NCI-H526 treated with DMSO at 0.1 percent for 48 hours (cell line): ENCODE measurements around the gene SLC9A8.
"Not testable (repeated sequence)": the region's sequence is repeated elsewhere in the genome, so short reads cannot be mapped to it uniquely, and the experiment has no call there.

ENCODE experiments used
- DNase-seq: peaks from one replicate; lab custom pipeline; 2025; lab: John Stamatoyannopoulos, UW

Gene SLC9A8, protein sequence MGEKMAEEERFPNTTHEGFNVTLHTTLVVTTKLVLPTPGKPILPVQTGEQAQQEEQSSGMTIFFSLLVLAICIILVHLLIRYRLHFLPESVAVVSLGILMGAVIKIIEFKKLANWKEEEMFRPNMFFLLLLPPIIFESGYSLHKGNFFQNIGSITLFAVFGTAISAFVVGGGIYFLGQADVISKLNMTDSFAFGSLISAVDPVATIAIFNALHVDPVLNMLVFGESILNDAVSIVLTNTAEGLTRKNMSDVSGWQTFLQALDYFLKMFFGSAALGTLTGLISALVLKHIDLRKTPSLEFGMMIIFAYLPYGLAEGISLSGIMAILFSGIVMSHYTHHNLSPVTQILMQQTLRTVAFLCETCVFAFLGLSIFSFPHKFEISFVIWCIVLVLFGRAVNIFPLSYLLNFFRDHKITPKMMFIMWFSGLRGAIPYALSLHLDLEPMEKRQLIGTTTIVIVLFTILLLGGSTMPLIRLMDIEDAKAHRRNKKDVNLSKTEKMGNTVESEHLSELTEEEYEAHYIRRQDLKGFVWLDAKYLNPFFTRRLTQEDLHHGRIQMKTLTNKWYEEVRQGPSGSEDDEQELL

DNA sequence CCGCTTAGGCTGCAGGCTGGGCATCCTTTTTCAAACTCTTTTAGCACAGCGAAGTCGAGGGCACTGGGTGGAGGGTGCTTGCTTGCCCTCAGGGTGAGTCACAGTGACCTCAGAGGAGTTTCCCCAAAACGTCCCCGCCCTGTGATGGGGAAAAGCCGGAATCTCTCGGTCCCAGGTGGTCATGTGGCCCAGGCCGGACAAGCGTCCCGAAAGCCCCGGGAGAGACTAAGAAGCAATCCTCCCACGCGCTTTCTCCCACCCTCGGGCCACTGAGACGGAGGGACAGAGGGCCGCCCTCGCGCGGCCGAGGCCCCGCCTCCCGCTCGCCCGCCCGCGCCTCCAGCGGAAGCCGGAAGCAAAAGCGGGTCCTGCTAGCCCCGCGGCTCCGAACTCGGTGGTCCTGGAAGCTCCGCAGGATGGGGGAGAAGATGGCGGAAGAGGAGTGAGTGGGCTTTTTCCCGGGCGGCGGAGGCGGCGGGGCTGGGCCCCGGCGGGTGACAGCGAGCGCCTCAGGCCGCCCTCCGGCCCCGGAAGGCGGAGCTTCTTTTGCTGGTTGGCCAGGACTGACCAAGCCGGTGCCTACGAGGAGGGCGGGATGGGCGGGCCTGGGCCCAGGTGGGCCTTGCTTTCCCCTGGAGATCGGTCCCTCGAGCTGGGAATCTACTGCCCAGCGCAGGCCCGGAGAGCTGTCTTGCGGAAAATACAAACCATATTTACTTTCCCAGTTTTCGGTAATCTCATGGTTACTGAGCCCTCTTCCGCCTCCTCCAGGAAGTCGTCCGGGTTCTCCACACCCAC lies at the start of gene SLC9A8:
Gene SLC9A8, plus strand, starts transcription at position 322 of the 798 bp plus-strand sequence. Its CDS starts 95 bp downstream, at position 417.
- peak; percentile 88 for DNase-seq

GRCh38 chr20:49762940-49763766 lies 49.5 kb upstream of the SLC9A8 start:
- no peak for DNase-seq

DNA sequence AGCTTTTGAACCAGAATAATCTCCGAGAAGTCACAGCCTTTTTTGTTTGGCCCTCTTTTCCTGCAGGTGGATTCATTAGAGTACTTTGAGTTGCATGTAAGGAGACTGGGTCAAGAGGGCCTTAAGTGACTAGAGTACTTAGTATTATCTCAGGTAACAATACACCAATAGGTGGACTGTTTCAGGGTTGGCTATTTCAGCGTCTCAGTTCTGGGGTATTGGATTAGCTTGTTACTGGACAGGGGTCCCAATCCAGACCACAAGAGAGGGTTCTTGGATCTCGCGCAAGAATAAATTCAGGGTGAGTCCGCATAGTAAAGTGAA lies 47.3 kb upstream of the SLC9A8 start:
- no peak for DNase-seq

DNA sequence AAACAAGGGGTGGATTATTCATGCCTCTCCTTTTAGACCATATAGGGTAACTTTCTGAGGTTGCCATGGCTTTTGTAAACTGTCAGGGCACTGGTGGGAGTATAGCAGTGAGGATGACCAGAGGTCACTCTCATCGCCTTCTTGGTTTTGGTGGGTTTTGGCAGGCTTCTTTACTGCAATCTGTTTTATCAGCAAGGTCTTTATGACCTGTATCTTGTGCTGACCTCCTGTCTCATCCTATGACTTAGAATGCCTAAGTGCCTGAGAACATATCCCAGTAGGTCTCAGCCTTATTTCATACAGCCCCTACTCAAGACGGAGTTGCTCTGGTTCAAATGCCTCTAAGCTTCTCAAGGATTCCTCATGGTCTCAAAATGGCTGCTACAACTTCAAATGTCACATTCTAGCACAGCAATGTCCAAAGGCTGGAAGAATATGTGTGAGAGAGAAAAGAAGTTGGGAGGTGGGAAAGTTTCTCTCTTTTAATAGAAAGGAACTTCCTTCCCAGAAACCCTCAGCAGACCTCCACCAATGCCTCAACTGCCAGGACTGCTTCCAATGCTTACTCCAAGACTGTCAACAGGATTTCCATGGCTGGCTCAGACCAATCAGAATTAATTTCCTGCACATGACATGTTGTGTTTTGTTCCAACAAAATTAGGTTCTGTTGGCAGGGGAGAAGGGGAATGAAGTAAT lies 46.6 kb upstream of the SLC9A8 start:
- DNase-seq: no peak

GRCh38 chr20:49766979-49767521 lies 45.6 kb upstream of the SLC9A8 start:
- DNase-seq: no peak

- DNase-seq: no peak
Observed at GRCh38 chr20:49768204-49769047, 44.2 kb upstream of the SLC9A8 start.

DNA sequence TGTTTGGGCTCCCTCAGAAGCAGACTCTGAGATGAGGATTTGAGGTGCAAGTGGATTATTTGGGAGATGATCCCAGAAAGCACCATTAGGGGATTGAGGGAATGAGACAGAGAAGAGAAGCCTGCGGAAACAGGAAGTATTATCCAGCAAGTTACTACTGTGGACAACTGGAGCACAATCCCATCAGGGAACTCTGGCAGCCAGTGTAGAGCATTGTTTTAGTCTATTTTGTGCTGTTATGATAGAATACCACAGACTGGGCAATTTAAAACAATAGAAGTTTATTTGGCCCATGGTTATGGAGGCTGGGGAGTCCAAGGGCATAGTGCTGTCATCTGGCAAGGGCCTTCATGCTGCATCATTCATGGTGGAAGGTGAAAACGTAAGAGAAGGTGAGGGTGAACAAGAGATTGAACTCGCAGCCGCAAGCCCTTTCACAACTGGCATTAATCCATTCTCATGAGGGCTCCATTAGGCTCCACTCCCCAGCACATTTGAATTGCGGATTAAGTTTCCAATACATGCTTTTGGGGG lies 43.5 kb upstream of the SLC9A8 start:
- no peak for DNase-seq

- no peak for DNase-seq
Observed at GRCh38 chr20:49770634-49771033, 42.0 kb upstream of the SLC9A8 start.

DNA sequence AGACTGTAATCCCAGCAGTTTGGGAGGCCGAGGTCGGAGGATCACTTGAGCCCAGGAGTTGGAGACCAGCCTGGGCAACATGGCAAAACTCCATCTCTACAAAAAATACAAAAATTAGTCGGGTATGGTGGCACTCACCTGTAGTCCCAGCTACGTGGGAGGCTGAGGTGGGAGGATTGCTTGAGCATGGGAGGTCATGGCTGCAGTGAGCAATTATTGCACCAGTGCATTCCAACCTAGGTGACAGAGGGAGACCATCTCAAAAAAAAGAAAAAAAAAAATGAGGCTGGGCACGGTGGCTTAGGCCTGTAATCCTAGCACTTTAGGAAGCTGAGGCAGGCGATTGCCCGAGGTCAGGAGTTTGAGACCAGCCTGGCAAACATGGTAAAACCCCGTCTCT lies 38.4 kb upstream of the SLC9A8 start:
- DNase-seq: not testable (repeated sequence)

GRCh38 chr20:49775229-49775693 lies 37.4 kb upstream of the SLC9A8 start:
- no peak for DNase-seq

GRCh38 chr20:49779972-49780371 lies 32.7 kb upstream of the SLC9A8 start:
- DNase-seq: no peak

GRCh38 chr20:49781676-49782075 lies 31.0 kb upstream of the SLC9A8 start:
- DNase-seq: no peak

DNA sequence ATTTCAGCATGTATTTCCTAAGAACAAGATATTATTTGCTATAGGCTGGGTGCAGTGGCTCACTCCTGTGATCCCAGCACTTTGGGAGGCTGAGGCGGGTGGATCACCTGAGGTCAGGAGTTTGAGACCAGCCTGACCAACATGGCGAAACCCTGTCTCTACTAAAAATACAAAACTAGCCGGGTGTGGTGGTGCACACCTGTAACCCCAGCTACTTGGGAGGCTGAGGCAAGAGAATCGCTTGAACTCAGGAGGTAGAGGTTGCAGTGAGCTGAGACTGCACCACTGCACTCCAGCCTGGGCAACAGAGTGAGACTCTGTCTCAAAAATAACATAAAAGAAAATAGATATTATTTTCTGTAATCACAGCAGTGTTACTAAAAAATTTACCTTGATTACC lies 30.2 kb upstream of the SLC9A8 start:
- DNase-seq: not testable (repeated sequence)

GRCh38 chr20:49783021-49783995 lies 29.3 kb upstream of the SLC9A8 start:
- not testable (repeated sequence) for DNase-seq

GRCh38 chr20:49784291-49784690 lies 28.3 kb upstream of the SLC9A8 start:
- no peak for DNase-seq

DNA sequence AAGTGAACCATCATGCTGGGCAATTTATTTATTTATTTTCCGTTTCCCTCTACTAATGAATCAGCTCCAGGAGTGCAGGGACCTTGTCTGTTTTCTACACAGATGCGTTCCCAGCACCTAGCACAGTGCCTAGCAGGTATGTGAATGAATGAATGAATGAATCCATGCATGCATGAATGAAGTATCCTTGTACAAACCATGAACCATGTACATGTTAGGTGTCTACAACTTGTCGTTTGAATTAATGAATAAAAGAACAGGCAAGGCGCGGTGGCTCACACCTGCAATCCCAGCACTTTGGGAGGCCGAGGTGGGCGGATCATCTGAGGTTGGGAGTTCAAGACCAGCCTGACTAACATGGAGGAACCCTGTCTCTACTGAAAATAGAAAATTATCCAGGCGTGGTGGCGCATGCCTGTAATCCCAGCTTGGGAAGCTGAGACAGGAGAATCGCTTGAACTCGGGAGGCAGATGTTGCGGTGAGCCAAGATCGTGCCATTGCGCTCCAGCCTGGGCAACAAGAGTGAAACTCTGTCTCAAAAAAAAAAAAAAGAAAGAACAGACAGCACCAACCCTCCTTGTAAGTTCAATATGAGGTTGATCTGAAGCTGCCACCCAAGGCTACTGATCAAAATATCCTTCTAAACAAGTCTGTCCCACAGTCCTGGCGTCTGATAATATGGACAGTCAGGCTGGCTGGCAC lies 27.3 kb upstream of the SLC9A8 start:
- DNase-seq: no peak

- no peak for DNase-seq
Observed at GRCh38 chr20:49785852-49786175, 26.8 kb upstream of the SLC9A8 start.

DNA sequence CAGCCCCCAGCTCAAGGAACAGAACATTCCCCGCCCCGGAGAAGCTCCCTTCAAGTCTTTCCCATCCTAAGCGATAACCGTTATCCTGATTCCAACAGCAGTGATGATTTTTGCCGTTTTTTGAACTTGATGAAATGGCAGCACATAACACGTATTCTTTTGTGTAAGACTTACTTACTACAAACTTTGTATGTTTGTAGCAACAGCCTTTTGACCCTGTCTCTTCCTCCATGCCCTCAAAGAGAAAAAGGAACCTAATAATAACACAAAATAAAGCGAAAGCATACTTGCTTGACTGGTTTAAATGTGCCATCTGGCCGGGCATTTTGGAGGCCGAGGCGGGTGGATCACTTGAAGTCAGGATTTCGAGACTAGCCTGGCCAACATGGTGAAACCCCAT lies 26.4 kb upstream of the SLC9A8 start:
- DNase-seq: no peak
